GM12878 (cell line): ENCODE results near the gene B3GALT6. TPM values are rescaled to one million over a fixed set of nuclear protein-coding genes. Genes with fewer than 3 reads are reported as not detected.

ENCODE experiments used
- ATAC-seq: fragments of 200-7000 bp; cut with Tn5 transposase; 3 replicates; pipeline ENCODE4 v1.9.1; 2020; ENCODE audit warnings: mild to moderate bottlenecking, moderate library complexity
- BruUV-seq: library from RNA; stranded (reverse); fragments of 400-500 nt; replicated peaks from 2 replicates; lab custom pipeline; 2021; lab: Mats Ljungman, UMichigan
- CTCF ChIA-PET: fragments of 300-600 bp; sonication (Branson Sonifier 250); formaldehyde crosslinking; extraction: SDS; loops from one replicate; lab custom pipeline; 2021; ENCODE audit warnings: inconsistent platforms; lab: Yijun Ruan, JAX
- POLR2A ChIA-PET: fragments of 350-600 bp; formaldehyde crosslinking; extraction: SDS; loops from one replicate; lab custom pipeline; 2021; ENCODE audit warnings: inconsistent platforms; lab: Charles Lee
- RAD21 ChIA-PET: fragments of 300-600 bp; sonication (Branson Sonifier 250); formaldehyde crosslinking; loops from one replicate; lab custom pipeline; 2023; ENCODE audit warnings: antibody characterized with exemption; ENCODE audit not compliant: unreplicated experiment; lab: Charles Lee
- SMC1A ChIA-PET: fragments of 300-600 bp; sonication (Branson Sonifier 250); formaldehyde crosslinking; loops from one replicate; lab custom pipeline; 2023; ENCODE audit not compliant: unreplicated experiment, uncharacterized antibody; lab: Charles Lee
- DNase-seq: peaks from one replicate; pipeline ENCODE4 v3.0.0-alpha.2; 2011; ENCODE audit warnings: low read depth, low spot score
- FAIRE-seq: peaks from 3 replicates; lab custom pipeline; 2011; peaks lifted over from hg19 to GRCh38; lab: Jason Lieb, UNC
- H2AFZ ChIP-seq: 2 replicates; pipeline ENCODE4 v1.6.0; 2011; ENCODE audit warnings: low read depth, low read length, control low read depth; ENCODE audit not compliant: control insufficient read depth
- H3K27ac ChIP-seq: 2 replicates; pipeline ENCODE4 v1.5.1; 2011; ENCODE audit warnings: control low read depth; ENCODE audit not compliant: control insufficient read depth, insufficient read depth
- H3K27me3 ChIP-seq, 2 experiments: replicated peaks in 1 of 2; 2 replicates each; pipeline versions ENCODE4 v1.6.0 to v1.6.1; 2011; ENCODE audit warnings: low read length in 1 of 2; ENCODE audit not compliant: control insufficient read depth in 2 of 2, insufficient read depth in 2 of 2
- H3K36me3 ChIP-seq, 2 experiments: 2 replicates each; pipeline ENCODE4 v1.5.1; 2011; ENCODE audit warnings: low read length in 1 of 2; ENCODE audit not compliant: control insufficient read depth in 2 of 2, insufficient read depth in 2 of 2
- H3K4me1 ChIP-seq: 2 replicates; pipeline ENCODE4 v1.6.1; 2011; ENCODE audit warnings: mild to moderate bottlenecking, low read length, moderate library complexity, mixed read lengths; ENCODE audit not compliant: control insufficient read depth, insufficient read depth
- H3K4me2 ChIP-seq: 2 replicates; pipeline ENCODE4 v1.6.0; 2011; ENCODE audit warnings: control low read depth; ENCODE audit not compliant: control insufficient read depth, insufficient read depth
- H3K4me3 ChIP-seq: fragments of 200-600 bp; sonication (generic); 2 replicates; pipeline ENCODE4 v1.5.1; 2016
- H3K79me2 ChIP-seq: 2 replicates; pipeline ENCODE4 v1.6.0; 2011; ENCODE audit warnings: low read length; ENCODE audit not compliant: control insufficient read depth, insufficient read depth
- H3K9ac ChIP-seq: 2 replicates; pipeline ENCODE4 v1.8.0; 2011; ENCODE audit warnings: low read length, control low read depth, mixed read lengths; ENCODE audit not compliant: control insufficient read depth, insufficient read depth
- H3K9me3 ChIP-seq: replicated peaks from 3 replicates; pipeline ENCODE4 v1.5.1; 2011; ENCODE audit warnings: mild to moderate bottlenecking, low read length; ENCODE audit not compliant: control insufficient read depth, insufficient read depth
- H4K20me1 ChIP-seq: 2 replicates; pipeline ENCODE4 v1.6.0; 2011; ENCODE audit not compliant: control insufficient read depth, insufficient read depth
- ATF3 ChIP-seq: IDR thresholded peaks from 2 replicates; pipeline ENCODE4 v1.6.1; 2011; ENCODE audit warnings: low read depth, mild to moderate bottlenecking, low read length, moderate library complexity, borderline replicate concordance; ENCODE audit errors: extremely low read depth
- GABPA ChIP-seq: IDR thresholded peaks from 2 replicates; pipeline ENCODE4 v1.6.1; 2014; ENCODE audit warnings: antibody characterized with exemption, low read depth, mild to moderate bottlenecking, inconsistent platforms
- KAT2A ChIP-seq: conservative IDR thresholded peaks from 2 replicates; pipeline ENCODE4 v1.6.1; 2011; ENCODE audit warnings: low read depth, low read length; ENCODE audit not compliant: control insufficient read depth
- KDM1A ChIP-seq: fragments of 200-600 bp; sonication (generic); IDR thresholded peaks from 2 replicates; pipeline ENCODE4 v1.6.1; 2016; ENCODE audit warnings: borderline replicate concordance
- RELA ChIP-seq: fragments of 450-650 bp; IDR thresholded peaks from 2 replicates; pipeline ENCODE4 v1.8.0; 2014; ENCODE audit warnings: borderline replicate concordance; ENCODE audit not compliant: partially characterized antibody
- TCF3 ChIP-seq: IDR thresholded peaks from 2 replicates; pipeline ENCODE4 v1.6.1; 2012; ENCODE audit warnings: low read depth, mild to moderate bottlenecking, low read length, borderline replicate concordance; ENCODE audit not compliant: insufficient read depth
- YY1 ChIP-seq: IDR thresholded peaks from 2 replicates; pipeline ENCODE4 v1.6.1; 2011; ENCODE audit warnings: low read depth, mild to moderate bottlenecking, low read length
- ZBED1 ChIP-seq: IDR thresholded peaks from 2 replicates; pipeline ENCODE4 v1.6.1; 2016; ENCODE audit warnings: borderline replicate concordance
- ZZZ3 ChIP-seq: IDR thresholded peaks from 2 replicates; pipeline ENCODE4 v1.6.1; 2011; ENCODE audit warnings: low read depth; ENCODE audit not compliant: control insufficient read depth, insufficient read length
- WGBS: methylation state at CpG from one replicate; pipeline ENCODE4 v1.1.6; 2016; ENCODE audit warnings: low lambda C conversion rate; ENCODE audit not compliant: insufficient replicate concordance, insufficient coverage; ENCODE audit errors: missing lambda C conversion rate; 5-methylcytosine and 5-hydroxymethylcytosine counted together
- in situ Hi-C: fragments of 300-500 bp; cut with MboI; formaldehyde crosslinking; loops from 9 replicates; pipeline ENCODE4 v1.14.3; 2018; ENCODE audit warnings: mixed read lengths
- intact Hi-C: fragments of 100-400 bp; cut with micrococcal nuclease; formaldehyde crosslinking; loops from one replicate; pipeline ENCODE4 v1.14.2; 2022; ENCODE audit not compliant: unreplicated experiment
- polyA plus RNA-seq, 11 experiments: library from polyadenylated mRNA; depleted of rRNA in 4 of 11; unstranded in 6 of 11; stranded (reverse) in 5 of 11; fragments of >200 nt; fragmentation: Nextera tagmentation in 4 of 11; fragmentation: Illumina TruSeq in 1 of 11; extraction: Ambion mirVana in 4 of 11; extraction: Trizol in 1 of 11; gene quantifications; 1 replicate in 1 of 11; 2 replicates in 10 of 11; pipeline versions ENCODE4 v1.2.1 to v1.2.3, GENCODE V29; 2011 to 2016; ENCODE audit warnings: inconsistent platforms in 2 of 11, missing spikeins in 2 of 11, low read depth in 1 of 11
- total RNA-seq, 4 experiments: library from RNA; depleted of rRNA in 3 of 4; stranded (reverse); fragments of >200 nt in 3 of 4; fragmentation: Illumina TruSeq in 1 of 4; extraction: Trizol in 1 of 4; gene quantifications; 2 replicates each; pipeline versions ENCODE4 v1.2.1 to v1.2.3, GENCODE V29; 2013 to 2021
- TF ChIP-seq, protein P1 (sequence below): fragments of 450-650 bp; IDR thresholded peaks from 2 replicates; pipeline ENCODE4 v1.6.1; 2018; ENCODE audit warnings: mild to moderate bottlenecking, low read depth, moderate library complexity; ENCODE audit not compliant: partially characterized antibody

The B3GALT6 gene
- total and polyA plus RNA-seq, 10 of the 15 experiments (the other 5 are each of a cell fraction or from before 2014, with no cell fraction given) = 0.53 to 20.8 (median 4.5) TPM

GRCh38 chr1:1221887-1222574 lies 10.0 kb upstream of the B3GALT6 start:
- no peak for ATAC-seq
- CTCF ChIA-PET = no interaction called here
- intact Hi-C loops = no loop called here

More at GRCh38 chr1:1221887-1222574, 10.0 kb upstream of the B3GALT6 start:
- Histone ChIP-seq H3K4me3 (no peak overlapping the region), H3K9ac (no peak overlapping the region), H4K20me1 (no peaks in the 10 kb centered on the region), H3K36me3 (peaks cover 6 to 49% of the 10 kb centered on the region in 2 experiments; a peak in 3 of 4 replicates), H3K9me3 (no peaks in the 10 kb centered on the region; the same call in 2 of the 3 replicates), H3K27me3 (no peaks in the 10 kb centered on the region), H3K4me1 (no peaks in the 10 kb centered on the region), H2AFZ (no peak overlapping the region), H3K79me2 (no peaks in the 10 kb centered on the region; the same call in none of the 2 replicates), H3K27ac (no peak overlapping the region), H3K4me2 (no peak overlapping the region)
- TF ChIP-seq ZBED1 (no peak), YY1 (no peak), KAT2A (no peak), ATF3 (no peak), RELA (no peak), TCF3 (no peak), GABPA (no peak), KDM1A (no peak), ZZZ3 (no peak)
- TF ChIP-seq, protein P1, sequence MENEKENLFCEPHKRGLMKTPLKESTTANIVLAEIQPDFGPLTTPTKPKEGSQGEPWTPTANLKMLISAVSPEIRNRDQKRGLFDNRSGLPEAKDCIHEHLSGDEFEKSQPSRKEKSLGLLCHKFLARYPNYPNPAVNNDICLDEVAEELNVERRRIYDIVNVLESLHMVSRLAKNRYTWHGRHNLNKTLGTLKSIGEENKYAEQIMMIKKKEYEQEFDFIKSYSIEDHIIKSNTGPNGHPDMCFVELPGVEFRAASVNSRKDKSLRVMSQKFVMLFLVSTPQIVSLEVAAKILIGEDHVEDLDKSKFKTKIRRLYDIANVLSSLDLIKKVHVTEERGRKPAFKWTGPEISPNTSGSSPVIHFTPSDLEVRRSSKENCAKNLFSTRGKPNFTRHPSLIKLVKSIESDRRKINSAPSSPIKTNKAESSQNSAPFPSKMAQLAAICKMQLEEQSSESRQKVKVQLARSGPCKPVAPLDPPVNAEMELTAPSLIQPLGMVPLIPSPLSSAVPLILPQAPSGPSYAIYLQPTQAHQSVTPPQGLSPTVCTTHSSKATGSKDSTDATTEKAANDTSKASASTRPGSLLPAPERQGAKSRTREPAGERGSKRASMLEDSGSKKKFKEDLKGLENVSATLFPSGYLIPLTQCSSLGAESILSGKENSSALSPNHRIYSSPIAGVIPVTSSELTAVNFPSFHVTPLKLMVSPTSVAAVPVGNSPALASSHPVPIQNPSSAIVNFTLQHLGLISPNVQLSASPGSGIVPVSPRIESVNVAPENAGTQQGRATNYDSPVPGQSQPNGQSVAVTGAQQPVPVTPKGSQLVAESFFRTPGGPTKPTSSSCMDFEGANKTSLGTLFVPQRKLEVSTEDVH = no peak
- FAIRE-seq = no peak
- ChIA-PET SMC1A (no interaction called here), RAD21 (no interaction called here), POLR2A (interaction anchor here (0.5 to 0.6 kb wide), 2 partner anchors 40 to 173 kb away, joined by 4 to 9 read pairs; no protein-coding TSS in a partner anchor)
- BruUV-seq = no TSS peak
- WGBS = 93% methylated on average over 19 of the region's 30 CpGs
- no peak for DNase-seq
- in situ Hi-C loops = no loop called here
